Measurements from ENCODE around the gene USP19.

DNA sequence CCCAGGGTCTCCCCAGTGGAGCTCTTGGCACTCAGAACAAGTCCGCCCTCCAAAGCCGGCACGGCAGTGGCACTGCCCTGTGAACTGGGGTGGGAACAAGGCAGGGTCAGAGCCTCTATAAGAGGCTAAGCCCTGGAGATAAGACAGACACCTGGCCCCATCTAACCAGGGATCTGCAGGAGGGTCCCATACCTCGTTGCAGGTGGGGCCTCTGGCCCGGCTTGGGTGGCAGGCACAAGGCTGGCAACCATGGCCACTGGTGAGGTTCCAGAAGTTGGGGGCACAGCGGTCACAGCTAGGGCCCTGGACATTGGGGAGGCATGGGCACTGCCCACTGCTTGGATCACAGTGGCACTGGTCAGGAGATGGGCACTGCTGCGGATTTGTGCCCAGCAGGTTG is 3.6 kb upstream of the USP19 start:
- TF ChIP-seq, protein P1, sequence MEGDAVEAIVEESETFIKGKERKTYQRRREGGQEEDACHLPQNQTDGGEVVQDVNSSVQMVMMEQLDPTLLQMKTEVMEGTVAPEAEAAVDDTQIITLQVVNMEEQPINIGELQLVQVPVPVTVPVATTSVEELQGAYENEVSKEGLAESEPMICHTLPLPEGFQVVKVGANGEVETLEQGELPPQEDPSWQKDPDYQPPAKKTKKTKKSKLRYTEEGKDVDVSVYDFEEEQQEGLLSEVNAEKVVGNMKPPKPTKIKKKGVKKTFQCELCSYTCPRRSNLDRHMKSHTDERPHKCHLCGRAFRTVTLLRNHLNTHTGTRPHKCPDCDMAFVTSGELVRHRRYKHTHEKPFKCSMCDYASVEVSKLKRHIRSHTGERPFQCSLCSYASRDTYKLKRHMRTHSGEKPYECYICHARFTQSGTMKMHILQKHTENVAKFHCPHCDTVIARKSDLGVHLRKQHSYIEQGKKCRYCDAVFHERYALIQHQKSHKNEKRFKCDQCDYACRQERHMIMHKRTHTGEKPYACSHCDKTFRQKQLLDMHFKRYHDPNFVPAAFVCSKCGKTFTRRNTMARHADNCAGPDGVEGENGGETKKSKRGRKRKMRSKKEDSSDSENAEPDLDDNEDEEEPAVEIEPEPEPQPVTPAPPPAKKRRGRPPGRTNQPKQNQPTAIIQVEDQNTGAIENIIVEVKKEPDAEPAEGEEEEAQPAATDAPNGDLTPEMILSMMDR (IDR thresholded peaks at IDR 0.05), result no peak
- no peak for TF ChIP-seq POLR2A (IDR thresholded peaks at IDR 0.05)

Measured in lower leg skin (tissue), 3 donors.